IPS DF 19.7 (cell line): ENCODE data around the gene SMC3.
"Not testable (repeated sequence)": the region's sequence is repeated elsewhere in the genome, so short reads cannot be mapped to it uniquely, and the experiment has no call there.

Experiments used
- DNase-seq: peaks from one replicate; pipeline ENCODE4 v3.0.0-alpha.2; 2013; ENCODE audit warnings: low read depth, low spot score

The SMC3 gene

GRCh38 chr10:110623316-110623715 is 55.8 kb downstream of the SMC3 start:
- DNase-seq: not testable (repeated sequence)

- DNase-seq: no peak
Observed at GRCh38 chr10:110625356-110625894, 57.9 kb downstream of the SMC3 start.

- DNase-seq: no peak
Observed at GRCh38 chr10:110625951-110626855, 58.7 kb downstream of the SMC3 start.

- no peak for DNase-seq
Observed at GRCh38 chr10:110628161-110628560, 60.7 kb downstream of the SMC3 start.

- no peak for DNase-seq
Observed at GRCh38 chr10:110629680-110630191, 62.2 kb downstream of the SMC3 start.

GRCh38 chr10:110631934-110632333 is 64.4 kb downstream of the SMC3 start:
- no peak for DNase-seq

GRCh38 chr10:110632591-110633215 is 65.2 kb downstream of the SMC3 start:
- DNase-seq: no peak

GRCh38 chr10:110634527-110635209 is 67.2 kb downstream of the SMC3 start:
- no peak for DNase-seq

- no peak for DNase-seq
Observed at GRCh38 chr10:110636572-110636931, 69.1 kb downstream of the SMC3 start.

- no peak for DNase-seq
Observed at GRCh38 chr10:110636932-110637557, 69.5 kb downstream of the SMC3 start.

- no peak for DNase-seq
Observed at GRCh38 chr10:110637558-110638053, 70.1 kb downstream of the SMC3 start.

GRCh38 chr10:110638319-110638718 is 70.8 kb downstream of the SMC3 start:
- no peak for DNase-seq

GRCh38 chr10:110639046-110639445 is 71.6 kb downstream of the SMC3 start:
- DNase-seq: not testable (repeated sequence)

GRCh38 chr10:110639858-110640257 is 72.4 kb downstream of the SMC3 start:
- DNase-seq: not testable (repeated sequence)

- peak; percentile 94 for DNase-seq
Observed at GRCh38 chr10:110641256-110641655, 73.8 kb downstream of the SMC3 start.

GRCh38 chr10:110642204-110643034 is 74.9 kb downstream of the SMC3 start:
- no peak for DNase-seq

- DNase-seq: no peak
Observed at GRCh38 chr10:110643035-110643652, 75.6 kb downstream of the SMC3 start.

GRCh38 chr10:110643653-110644597 is 76.4 kb downstream of the SMC3 start, which contains the start of gene RBM20:
Gene RBM20 (plus strand): TSS chr10:110644336. CDS start chr10:110644455, 119 bp downstream.
- no peak for DNase-seq
